H9 (cell line): Measurements from ENCODE around the gene NPR1. TPM values are rescaled to one million over a fixed set of nuclear protein-coding genes. Genes with fewer than 3 reads are reported as not detected.

Source experiments
- DNase-seq: peaks from one replicate; pipeline ENCODE4 v3.0.0-alpha.2; 2017
- H2AFZ ChIP-seq: one replicate; pipeline ENCODE4 v1.6.1; 2013; ENCODE audit warnings: mild to moderate bottlenecking, low read length, control low read depth, moderate library complexity
- H2AK5ac ChIP-seq: 2 replicates; pipeline ENCODE4 v1.6.1; 2013; ENCODE audit warnings: low read length, control low read depth, mixed read lengths; ENCODE audit not compliant: insufficient read length
- H2BK120ac ChIP-seq: one replicate; pipeline ENCODE4 v1.6.1; 2013; ENCODE audit warnings: low read depth, mild to moderate bottlenecking, low read length, control low read depth, inconsistent platforms; ENCODE audit not compliant: poor library complexity, severe bottlenecking
- H2BK12ac ChIP-seq: 2 replicates; pipeline ENCODE4 v1.6.1; 2013; ENCODE audit warnings: low read length, control low read depth, mixed read lengths, low read depth; ENCODE audit not compliant: insufficient read length
- H2BK15ac ChIP-seq: 2 replicates; pipeline ENCODE4 v1.6.1; 2013; ENCODE audit warnings: low read depth, low read length, control low read depth
- H2BK20ac ChIP-seq: one replicate; pipeline ENCODE4 v1.6.1; 2013; ENCODE audit warnings: low read depth, mild to moderate bottlenecking, low read length, control low read depth, inconsistent platforms; ENCODE audit not compliant: poor library complexity, severe bottlenecking
- H2BK5ac ChIP-seq: 2 replicates; pipeline ENCODE4 v1.6.1; 2013; ENCODE audit warnings: low read length, control low read depth, mixed read lengths; ENCODE audit not compliant: insufficient read length
- H3K14ac ChIP-seq: 2 replicates; pipeline ENCODE4 v1.6.1; 2013; ENCODE audit warnings: low read length, control low read depth; ENCODE audit not compliant: insufficient read depth
- H3K18ac ChIP-seq: 2 replicates; pipeline ENCODE4 v1.6.1; 2013; ENCODE audit warnings: low read depth, mild to moderate bottlenecking, mixed read lengths, low read length, control low read depth; ENCODE audit not compliant: insufficient read length
- H3K23ac ChIP-seq: 2 replicates; pipeline ENCODE4 v1.6.1; 2013; ENCODE audit warnings: low read length, control low read depth, mixed read lengths, low read depth; ENCODE audit not compliant: insufficient read length
- H3K23me2 ChIP-seq: 2 replicates; pipeline ENCODE4 v1.6.1; 2013; ENCODE audit warnings: low read depth, mild to moderate bottlenecking, mixed read lengths, low read length, control low read depth; ENCODE audit not compliant: insufficient read length, poor library complexity, severe bottlenecking
- H3K27ac ChIP-seq: 2 replicates; pipeline ENCODE4 v1.5.1; 2013; ENCODE audit warnings: low read length, control low read depth, mixed read lengths, low read depth; ENCODE audit not compliant: insufficient read length
- H3K27me3 ChIP-seq: 2 replicates; pipeline ENCODE4 v1.6.1; 2013; ENCODE audit warnings: low read length, control low read depth, inconsistent platforms; ENCODE audit not compliant: insufficient read depth
- H3K4ac ChIP-seq: 2 replicates; pipeline ENCODE4 v1.6.1; 2013; ENCODE audit warnings: low read depth, mild to moderate bottlenecking, control low read depth, inconsistent platforms, low read length, moderate library complexity
- H3K4me1 ChIP-seq: 2 replicates; pipeline ENCODE4 v1.6.1; 2013; ENCODE audit warnings: low read length, control low read depth, inconsistent platforms; ENCODE audit not compliant: insufficient read depth
- H3K4me2 ChIP-seq: 2 replicates; pipeline ENCODE4 v1.6.1; 2013; ENCODE audit warnings: low read length, control low read depth, mixed read lengths; ENCODE audit not compliant: insufficient read length, insufficient read depth
- H3K56ac ChIP-seq: 2 replicates; pipeline ENCODE4 v1.6.1; 2013; ENCODE audit warnings: low read depth, mild to moderate bottlenecking, mixed read lengths, low read length, control low read depth; ENCODE audit not compliant: insufficient read length
- H3K79me1 ChIP-seq: 2 replicates; pipeline ENCODE4 v1.6.1; 2013; ENCODE audit warnings: low read depth, mild to moderate bottlenecking, moderate library complexity, low read length, control low read depth, inconsistent platforms; ENCODE audit not compliant: insufficient read depth, poor library complexity, severe bottlenecking
- H3K79me2 ChIP-seq: 2 replicates; pipeline ENCODE4 v1.6.1; 2013; ENCODE audit warnings: low read length, control low read depth, inconsistent platforms; ENCODE audit not compliant: insufficient read depth
- H3K9ac ChIP-seq: 2 replicates; pipeline ENCODE4 v1.6.1; 2013; ENCODE audit warnings: low read length, control low read depth, mixed read lengths; ENCODE audit not compliant: insufficient read length; ENCODE audit errors: extremely low read depth
- H3K9me3 ChIP-seq: one replicate; pipeline ENCODE4 v1.6.1; 2013; ENCODE audit warnings: low read depth, low read length, inconsistent platforms; ENCODE audit not compliant: control insufficient read depth
- H3T11ph ChIP-seq: one replicate; pipeline ENCODE4 v1.6.1; 2013; ENCODE audit warnings: mild to moderate bottlenecking, low read length, control low read depth, inconsistent platforms
- H4K20me1 ChIP-seq: one replicate; pipeline ENCODE4 v1.6.1; 2013; ENCODE audit not compliant: control insufficient read depth, insufficient read length, insufficient read depth
- H4K5ac ChIP-seq: 2 replicates; pipeline ENCODE4 v1.6.1; 2013; ENCODE audit warnings: low read depth, mild to moderate bottlenecking, mixed read lengths, low read length, control low read depth; ENCODE audit not compliant: insufficient read length
- H4K8ac ChIP-seq: replicated peaks from 2 replicates; pipeline ENCODE4 v1.6.1; 2013; ENCODE audit warnings: low read length, control low read depth, mixed read lengths, low read depth; ENCODE audit not compliant: insufficient read length
- H4K91ac ChIP-seq: 2 replicates; pipeline ENCODE4 v1.6.1; 2013; ENCODE audit warnings: low read depth, mild to moderate bottlenecking, moderate library complexity, mixed read lengths, low read length, control low read depth; ENCODE audit not compliant: insufficient read length
- H3K27ac Mint-ChIP-seq, 3 experiments: 2 replicates in 2 of 3; 3 replicates in 1 of 3; pipeline ENCODE4 v1.8.0; 2020 to 2021; ENCODE audit warnings: mixed read lengths in 3 of 3, mild to moderate bottlenecking in 1 of 3, moderate library complexity in 1 of 3
- H3K27me3 Mint-ChIP-seq: 2 replicates; pipeline ENCODE4 v1.8.0; 2021; ENCODE audit warnings: low read depth, mild to moderate bottlenecking, moderate library complexity, mixed read lengths
- H3K36me3 Mint-ChIP-seq, 3 experiments: 2 replicates in 2 of 3; 3 replicates in 1 of 3; pipeline ENCODE4 v1.8.0; 2020 to 2021; ENCODE audit warnings: low read depth in 3 of 3, mixed read lengths in 3 of 3; ENCODE audit not compliant: insufficient read depth in 1 of 3
- H3K4me1 Mint-ChIP-seq, 2 experiments: 2 replicates each; pipeline ENCODE4 v1.8.0; 2020; ENCODE audit warnings: mixed read lengths in 2 of 2
- H3K4me3 Mint-ChIP-seq, 2 experiments: 2 replicates in 1 of 2; 3 replicates in 1 of 2; pipeline ENCODE4 v1.8.0; 2020 to 2021; ENCODE audit warnings: mild to moderate bottlenecking in 2 of 2, mixed read lengths in 2 of 2, moderate library complexity in 1 of 2
- H3K9me3 Mint-ChIP-seq, 2 experiments: 2 replicates in 1 of 2; 3 replicates in 1 of 2; pipeline ENCODE4 v1.8.0; 2020; ENCODE audit warnings: mild to moderate bottlenecking in 2 of 2, mixed read lengths in 2 of 2, moderate library complexity in 1 of 2
- CTCF ChIP-seq: fragments of 200-600 bp; sonication (generic); conservative IDR thresholded peaks from 3 replicates; pipeline ENCODE4 v1.8.0; 2021; ENCODE audit warnings: antibody characterized with exemption, mild to moderate bottlenecking
- WGBS: extraction: QIAGEN DNeasy Blood & Tissue Kit; methylation state at CpG from one replicate; pipeline ENCODE4 v1.1.7; 2013; ENCODE audit warnings: missing lambda C conversion rate, low lambda C conversion rate, mixed read lengths; ENCODE audit not compliant: insufficient read length; ENCODE audit errors: extremely low coverage; 5-methylcytosine and 5-hydroxymethylcytosine counted together
- total RNA-seq: library from RNA; stranded (reverse); gene quantifications from 2 replicates; pipeline ENCODE4 v1.2.1, GENCODE V29; 2021

NPR1 gene
- total RNA-seq, 1 experiment from 2014 or later = 8.6 TPM

GRCh38 chr1:153651771-153652170, 26.7 kb upstream of the NPR1 start:
- Histone ChIP-seq H4K8ac (no peak overlapping the region), H2AK5ac (no peak overlapping the region), H3K27ac (no peak overlapping the region), H2AFZ (no peak overlapping the region), H3K79me2 (no peaks in the 10 kb centered on the region), H2BK20ac (no peak overlapping the region), H4K5ac (no peak overlapping the region), H3K23me2 (no peaks in the 10 kb centered on the region), H3K27me3 (no peaks in the 10 kb centered on the region), H3K18ac (no peak overlapping the region), H3K4me2 (no peak overlapping the region), H3K9me3 (no peaks in the 10 kb centered on the region), H4K20me1 (no peaks in the 10 kb centered on the region), H2BK120ac (no peak overlapping the region), H3K4me1 (no peaks in the 10 kb centered on the region), H3T11ph (no peak overlapping the region), H2BK15ac (no peak overlapping the region), H3K56ac (no peak overlapping the region), H3K79me1 (no peaks in the 10 kb centered on the region), H3K14ac (no peak overlapping the region), H3K9ac (no peak overlapping the region), H2BK12ac (no peak overlapping the region), H4K91ac (no peak overlapping the region), H3K23ac (no peak overlapping the region), H3K4ac (no peak overlapping the region), H2BK5ac (no peak overlapping the region)
- no peak for TF ChIP-seq CTCF
- peaks cover 0 to 2% (median 0%) of the 10 kb centered on the region in 3 experiments; a peak in 1 of 7 replicates for H3K36me3 Mint-ChIP-seq
- peaks cover 6% of the 10 kb centered on the region in 2 experiments for H3K4me1 Mint-ChIP-seq
- H3K27me3 Mint-ChIP-seq = peaks cover 4% of the 10 kb centered on the region; the same call in 1 of the 2 replicates
- no peak overlapping the region for H3K27ac Mint-ChIP-seq
- WGBS = no CpG with 5 or more reads among the region's 1 CpG
- no peak overlapping the region for H3K4me3 Mint-ChIP-seq
- H3K9me3 Mint-ChIP-seq = no peaks in the 10 kb centered on the region
- no peak for DNase-seq
